ENCODE measurements around the gene MTIF2. TPM values are rescaled to one million over a fixed set of nuclear protein-coding genes. Genes with fewer than 3 reads are reported as not detected.

The MTIF2 gene
- total and polyA plus RNA-seq, 2 donors (not counting 3 experiments of a cell fraction or from before 2014, with no cell fraction given) = 9.3 to 26.9 TPM

DNA sequence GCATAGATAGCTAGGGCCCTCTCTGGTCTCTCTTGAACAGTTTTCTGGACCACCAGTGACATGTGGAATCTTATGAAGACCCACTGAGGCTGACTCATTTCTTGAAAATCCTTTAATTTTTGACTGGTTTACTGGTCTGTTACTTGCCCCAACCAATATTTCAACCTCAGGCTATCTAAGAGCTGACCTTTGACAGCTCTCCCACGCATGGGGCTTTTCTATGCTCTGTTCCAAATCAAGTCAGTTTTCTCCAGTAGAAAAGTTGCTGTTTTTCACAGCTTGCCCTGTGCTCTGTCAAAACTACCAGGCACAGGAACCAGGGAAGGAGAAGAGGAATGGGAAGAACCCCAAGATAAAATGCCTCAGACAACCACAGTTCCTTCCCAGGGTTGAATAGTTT is 46.0 kb upstream of the MTIF2 start:
- Histone ChIP-seq H3K27me3 (ENCODE audit: control insufficient read depth in 2 of 2, insufficient read depth in 2 of 2, low read length in 2 of 2) (no peaks in the 10 kb centered on the region), H3K36me3 (ENCODE audit: control insufficient read depth in 2 of 2, extremely low read depth in 1 of 2, insufficient read depth in 2 of 2, low read length in 2 of 2) (peaks cover 5 to 17% of the 10 kb centered on the region in 2 experiments), H3K9ac (replicated peaks; ENCODE audit: extremely low read depth, insufficient read depth, low read length) (no peak overlapping the region), H3K79me2 (ENCODE audit: control insufficient read depth, insufficient read depth, low read length) (no peaks in the 10 kb centered on the region), H3K9me1 (replicated peaks; ENCODE audit: control insufficient read depth, extremely low read depth, insufficient read depth, low read length) (no peaks in the 10 kb centered on the region), H3K4me1 (ENCODE audit: control insufficient read depth, extremely low read depth, insufficient read depth, low read length) (peaks cover 16% of the 10 kb centered on the region), H4K20me1 (replicated peaks; ENCODE audit: control insufficient read depth, extremely low read depth, insufficient read depth, low read length) (no peaks in the 10 kb centered on the region), H3K4me3 (replicated peaks in 1 of 3; ENCODE audit: insufficient read depth in 1 of 3, low read depth in 1 of 3, low read length in 3 of 3) (no peak overlapping the region), H2AFZ (ENCODE audit: low read depth, low read length) (no peak overlapping the region), H3K27ac (ENCODE audit: insufficient read depth, low read depth, low read length) (no peak overlapping the region), H3K9me3 (replicated peaks; ENCODE audit: control insufficient read depth, insufficient read depth, low read length) (no peaks in the 10 kb centered on the region), H3K4me2 (ENCODE audit: insufficient read depth, low read length) (no peak overlapping the region)
- ChIA-PET POLR2A (no interaction called here), CTCF (interaction anchor here (1.4 to 2.0 kb wide), 2 partner anchors 22 to 25 kb away, joined by 4 to 7 read pairs; no protein-coding TSS in a partner anchor)
- intact Hi-C loops (cut with micrococcal nuclease) = no loop called here
- TF ChIP-seq EZH2 (IDR thresholded peaks at IDR 0.05; ENCODE audit: borderline replicate concordance, low read depth, low read length, severe bottlenecking) (no peak), FOS (IDR thresholded peaks at IDR 0.05; ENCODE audit: borderline replicate concordance, insufficient read depth, low read length) (no peak), GATA2 (IDR thresholded peaks at IDR 0.05; ENCODE audit: insufficient read depth, insufficient read length, low read depth, low read length) (no peak), JUN (IDR thresholded peaks at IDR 0.05; ENCODE audit: borderline replicate concordance, insufficient read depth, insufficient read length, low read depth) (no peak), CTCF (IDR thresholded peaks at IDR 0.05; ENCODE audit: extremely low read depth in 1 of 2, insufficient read depth in 1 of 2, low read depth in 1 of 2, low read length in 2 of 2) (no peak), MYC (IDR thresholded peaks at IDR 0.05; ENCODE audit: low read depth, low read length) (no peak), POLR2A (IDR thresholded peaks at IDR 0.05; ENCODE audit: low read depth, low read length) (no peak), POLR2AphosphoS5 (IDR thresholded peaks at IDR 0.05; ENCODE audit: insufficient read depth, low read depth, low read length) (no peak)
- TF ChIP-seq, protein P1, sequence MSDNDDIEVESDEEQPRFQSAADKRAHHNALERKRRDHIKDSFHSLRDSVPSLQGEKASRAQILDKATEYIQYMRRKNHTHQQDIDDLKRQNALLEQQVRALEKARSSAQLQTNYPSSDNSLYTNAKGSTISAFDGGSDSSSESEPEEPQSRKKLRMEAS (IDR thresholded peaks at IDR 0.05; ENCODE audit: insufficient read depth, insufficient read length) = no peak
- dilution Hi-C loops (cut with MboI; ENCODE audit: extremely low pct_ligation_motif_present, low sequenced_read_pairs) = no loop called here
- DNase-seq (ENCODE audit: low read depth, low spot score) (no peak), FAIRE-seq (no peak)
- BruUV-seq (replicated peaks) = no TSS peak
